ENCODE results near the gene UBAC1. TPM values are rescaled to one million over a fixed set of nuclear protein-coding genes. Genes with fewer than 3 reads are reported as not detected.

Gene UBAC1
- total RNA-seq, 2 experiments from 2014 or later = 16.4 to 19.6 TPM

GRCh38 chr9:135960411-135961276, 529 bp downstream of the UBAC1 start:
- H3K4me1 Mint-ChIP-seq (ENCODE audit: low read depth) = peaks cover 27% of the 10 kb centered on the region
- H3K27me3 ChIP-seq (ENCODE audit: control insufficient read depth in 1 of 2, insufficient read depth in 2 of 2, low read length in 2 of 2) = peaks cover 0 to 2% of the 10 kb centered on the region in 2 experiments
- intact Hi-C loops (cut with DNase I, micrococcal nuclease) = loop anchor here (1.0 to 10.0 kb wide), 9 partner anchors 53 to 1654 kb away; partner anchors contain the start of genes CAMSAP1 (in 2 of the 2), QSOX2 (in 2 of the 2), EHMT1 (in 1 of the 2) and MRPS2 (in 1 of the 2)
- peak overlapping the region in 1 of 2 donors; percentile 35 for H3K27ac ChIP-seq (ENCODE audit: low read depth in 1 of 2, low read length in 2 of 2)
- ATAC-seq (ENCODE audit: poor library complexity) = no peak
- H3K4me1 ChIP-seq (ENCODE audit: insufficient read depth, low read length) = peaks cover 30% of the 10 kb centered on the region
- DNase-seq = peak in 2 of 14 experiments; percentile 41 to 48
- no peaks in the 10 kb centered on the region for H3K9me3 ChIP-seq (ENCODE audit: control insufficient read depth in 1 of 2, insufficient read depth in 1 of 2, low read length in 2 of 2)
- H3K27me3 Mint-ChIP-seq = no peaks in the 10 kb centered on the region
- peak overlapping the region; percentile 86 for H3K27ac Mint-ChIP-seq
- H3K36me3 Mint-ChIP-seq (ENCODE audit: low read depth) = peaks cover 4% of the 10 kb centered on the region
- ChIA-PET CTCF (interaction anchor here (1.0 to 1.1 kb wide), 2 partner anchors 14 to 97 kb away, joined by 3 read pairs; no protein-coding TSS in a partner anchor), POLR2A (interaction anchor here (0.6 to 2.4 kb wide), 11 partner anchors 52 to 403 kb away, joined by 3 to 8 read pairs (median 4); partner anchors contain the start of genes CAMSAP1, DNLZ and NACC2)
- H3K4me3 Mint-ChIP-seq = peak overlapping the region; percentile 92
- no peak for TF ChIP-seq CTCF (IDR thresholded peaks at IDR 0.05)
- no peaks in the 10 kb centered on the region for H3K36me3 ChIP-seq (ENCODE audit: insufficient read depth, low read length)
- no peaks in the 10 kb centered on the region for H3K9me3 Mint-ChIP-seq
- peak overlapping the region; percentile 84 for H3K4me3 ChIP-seq (ENCODE audit: low read length)

- Histone ChIP-seq H3K27me3 (ENCODE audit: control insufficient read depth in 1 of 2, insufficient read depth in 2 of 2, low read length in 2 of 2) (peaks cover 0 to 2% of the 10 kb centered on the region in 2 experiments), H3K4me1 (ENCODE audit: insufficient read depth, low read length) (peaks cover 30% of the 10 kb centered on the region), H3K27ac (ENCODE audit: low read depth in 1 of 2, low read length in 2 of 2) (no peak overlapping the region), H3K9me3 (ENCODE audit: control insufficient read depth in 1 of 2, insufficient read depth in 1 of 2, low read length in 2 of 2) (no peaks in the 10 kb centered on the region), H3K36me3 (ENCODE audit: insufficient read depth, low read length) (peaks cover under 1% of the 10 kb centered on the region), H3K4me3 (ENCODE audit: low read length) (peak overlapping the region; percentile 84)
- Mint-ChIP-seq H3K27ac (peak overlapping the region; percentile 86), H3K9me3 (no peaks in the 10 kb centered on the region), H3K4me3 (peak overlapping the region; percentile 92), H3K4me1 (ENCODE audit: low read depth) (peaks cover 27% of the 10 kb centered on the region), H3K36me3 (ENCODE audit: low read depth) (peaks cover 7% of the 10 kb centered on the region), H3K27me3 (no peaks in the 10 kb centered on the region)
- TF ChIP-seq CTCF (IDR thresholded peaks at IDR 0.05) = no peak
- no peak for DNase-seq
- CTCF ChIA-PET = interaction anchor here (1.0 to 1.1 kb wide), 2 partner anchors 15 to 96 kb away, joined by 3 read pairs; no protein-coding TSS in a partner anchor
- intact Hi-C loops (cut with DNase I, micrococcal nuclease) = loop anchor here (2.0 to 10.0 kb wide), 7 partner anchors 53 to 1655 kb away; partner anchors contain the start of genes QSOX2 (in 2 of the 2), CAMSAP1 (in 1 of the 2), EHMT1 (in 1 of the 2) and MRPS2 (in 1 of the 2)
- POLR2A ChIA-PET = interaction anchor here (1.0 to 2.4 kb wide), 3 partner anchors 52 to 135 kb away, joined by 3 to 8 read pairs (median 7); partner anchors contain the start of genes CAMSAP1 and NACC2
- ATAC-seq (ENCODE audit: poor library complexity) = no peak
These were observed 1.4 kb downstream of the UBAC1 start for GRCh38 chr9:135959814-135960213.

GRCh38 chr9:135958485-135958884, 2.7 kb downstream of the UBAC1 start:
- Mint-ChIP-seq H3K27ac (peak overlapping the region; percentile 33), H3K36me3 (ENCODE audit: low read depth) (peaks cover 16% of the 10 kb centered on the region), H3K4me3 (peak overlapping the region; percentile 65), H3K27me3 (no peaks in the 10 kb centered on the region), H3K4me1 (ENCODE audit: low read depth) (peaks cover 27% of the 10 kb centered on the region), H3K9me3 (no peaks in the 10 kb centered on the region)
- ATAC-seq (ENCODE audit: poor library complexity) (no peak), DNase-seq (no peak)
- peaks cover 5% of the 10 kb centered on the region for H3K36me3 ChIP-seq (ENCODE audit: insufficient read depth, low read length)
- no peaks in the 10 kb centered on the region for H3K9me3 ChIP-seq (ENCODE audit: control insufficient read depth in 1 of 2, insufficient read depth in 1 of 2, low read length in 2 of 2)
- ChIA-PET CTCF (interaction anchor here (1.5 kb wide), 1 partner anchor 165 kb away, joined by 3 read pairs; no protein-coding TSS in a partner anchor), POLR2A (interaction anchor here (0.5 kb wide), 1 partner anchor 768 kb away, joined by 4 read pairs; no protein-coding TSS in a partner anchor)
- H3K27ac ChIP-seq (ENCODE audit: low read depth in 1 of 2, low read length in 2 of 2) = no peak overlapping the region
- TF ChIP-seq CTCF (IDR thresholded peaks at IDR 0.05) = no peak
- H3K27me3 ChIP-seq (ENCODE audit: control insufficient read depth in 1 of 2, insufficient read depth in 2 of 2, low read length in 2 of 2) = no peaks in the 10 kb centered on the region
- intact Hi-C loops (cut with DNase I, micrococcal nuclease) = no loop called here
- peaks cover 30% of the 10 kb centered on the region for H3K4me1 ChIP-seq (ENCODE audit: insufficient read depth, low read length)
- H3K4me3 ChIP-seq (ENCODE audit: low read length) = no peak overlapping the region
